Activated CD4-positive, alpha-beta T cell treated with anti-CD3 and anti-CD28 coated beads, Interleukin-2, amount 50 U/mL, for 16 hours (primary cell): ENCODE measurements around the gene EXOC8.

Source experiments
- DNase-seq: peaks from one replicate; pipeline ENCODE4 v3.0.0-alpha.2; 2020

EXOC8 gene

GRCh38 chr1:231311720-231312431, 25.8 kb downstream of the EXOC8 start:
- DNase-seq = no peak

GRCh38 chr1:231310391-231310934, 27.2 kb downstream of the EXOC8 start:
- no peak for DNase-seq

GRCh38 chr1:231301990-231302389, 35.7 kb downstream of the EXOC8 start:
- no peak for DNase-seq

- DNase-seq = no peak
Measured at GRCh38 chr1:231295938-231296337, 41.7 kb downstream of the EXOC8 start.

- DNase-seq = no peak
Measured at GRCh38 chr1:231286603-231287002, 51.0 kb downstream of the EXOC8 start.

GRCh38 chr1:231284441-231284840, 53.2 kb downstream of the EXOC8 start:
- DNase-seq = no peak
